DOHH2 (cell line): ENCODE data around the gene DHX16.

ENCODE experiments used
- H3F3A ChIP-seq: fragments of 200-600 bp; sonication (generic), shearing (Covaris generic); 2 replicates; pipeline ENCODE4 v1.6.0; 2016; ENCODE audit warnings: antibody characterized with exemption, mild to moderate bottlenecking; ENCODE audit not compliant: control insufficient read depth, insufficient read depth
- H3K27ac ChIP-seq: fragments of 200-600 bp; sonication (generic); 2 replicates; pipeline ENCODE4 v1.5.1; 2014; ENCODE audit warnings: low read depth, mild to moderate bottlenecking, low read length, moderate library complexity
- H3K27me3 ChIP-seq: fragments of 200-600 bp; sonication (generic); 2 replicates; pipeline ENCODE4 v1.6.1; 2014; ENCODE audit warnings: mild to moderate bottlenecking, low read length, mixed read lengths; ENCODE audit not compliant: control insufficient read depth
- H3K36me3 ChIP-seq: fragments of 200-600 bp; sonication (generic); 2 replicates; pipeline ENCODE4 v1.6.1; 2014; ENCODE audit warnings: mild to moderate bottlenecking, low read length, moderate library complexity, mixed read lengths; ENCODE audit not compliant: control insufficient read depth
- H3K4me1 ChIP-seq: fragments of 200-600 bp; sonication (generic); 2 replicates; pipeline ENCODE4 v1.6.1; 2014; ENCODE audit warnings: mild to moderate bottlenecking, low read length, mixed read lengths; ENCODE audit not compliant: control insufficient read depth
- H3K4me2 ChIP-seq: fragments of 200-600 bp; sonication (generic); 2 replicates; pipeline ENCODE4 v1.6.0; 2014; ENCODE audit warnings: mild to moderate bottlenecking, low read length, moderate library complexity
- H3K4me3 ChIP-seq: fragments of 200-600 bp; sonication (generic); 2 replicates; pipeline ENCODE4 v1.5.1; 2014; ENCODE audit warnings: mild to moderate bottlenecking, low read length, mixed read lengths
- H3K79me2 ChIP-seq: fragments of 200-600 bp; sonication (generic); 2 replicates; pipeline ENCODE4 v1.6.1; 2014; ENCODE audit warnings: mild to moderate bottlenecking, low read length, mixed read lengths; ENCODE audit not compliant: control insufficient read depth
- H3K9me2 ChIP-seq: fragments of 200-600 bp; sonication (generic); replicated peaks from 2 replicates; pipeline ENCODE4 v1.6.1; 2014; ENCODE audit warnings: mild to moderate bottlenecking, low read length, mixed read lengths; ENCODE audit not compliant: control insufficient read depth
- H3K9me3 ChIP-seq: fragments of 200-600 bp; sonication (generic); 2 replicates; pipeline ENCODE4 v1.6.1; 2014; ENCODE audit warnings: antibody characterized with exemption, low read length, mixed read lengths; ENCODE audit not compliant: control insufficient read depth, insufficient read depth
- H4K20me1 ChIP-seq: fragments of 200-600 bp; sonication (generic); 2 replicates; pipeline ENCODE4 v1.6.0; 2014; ENCODE audit warnings: low read depth, mild to moderate bottlenecking, antibody characterized with exemption, low read length, moderate library complexity; ENCODE audit not compliant: control insufficient read depth, insufficient read depth
- CTCF ChIP-seq: fragments of 200-600 bp; sonication (generic); IDR thresholded peaks from one replicate; pipeline ENCODE4 v1.5.1; 2014; ENCODE audit warnings: antibody characterized with exemption, mild to moderate bottlenecking, low read depth, low read length; ENCODE audit not compliant: poor library complexity, severe bottlenecking
- EZH2phosphoT487 ChIP-seq: fragments of 200-600 bp; sonication (generic); IDR thresholded peaks from 2 replicates; pipeline ENCODE4 v1.6.1; 2017; ENCODE audit warnings: borderline replicate concordance, mild to moderate bottlenecking, antibody characterized with exemption, low read length, moderate library complexity, mixed read lengths

DHX16 gene

GRCh38 chr6:30691208-30691847, 18.5 kb upstream of the DHX16 start:
- peaks cover 11% of the 10 kb centered on the region for H3F3A ChIP-seq
- peak overlapping the region; percentile 90 for H3K27ac ChIP-seq
- peak overlapping the region; percentile 82 for H3K4me2 ChIP-seq
- H3K9me3 ChIP-seq = no peaks in the 10 kb centered on the region
- H3K9me2 ChIP-seq = no peaks in the 10 kb centered on the region
- no peaks in the 10 kb centered on the region for H3K27me3 ChIP-seq
- peaks cover 43% of the 10 kb centered on the region for H3K4me1 ChIP-seq
- peaks cover 22% of the 10 kb centered on the region for H3K36me3 ChIP-seq
- H3K4me3 ChIP-seq = peak overlapping the region; percentile 88
- peaks cover 38% of the 10 kb centered on the region for H3K79me2 ChIP-seq
- TF ChIP-seq CTCF = no peak
- TF ChIP-seq EZH2phosphoT487 = no peak
- no peaks in the 10 kb centered on the region for H4K20me1 ChIP-seq

DNA sequence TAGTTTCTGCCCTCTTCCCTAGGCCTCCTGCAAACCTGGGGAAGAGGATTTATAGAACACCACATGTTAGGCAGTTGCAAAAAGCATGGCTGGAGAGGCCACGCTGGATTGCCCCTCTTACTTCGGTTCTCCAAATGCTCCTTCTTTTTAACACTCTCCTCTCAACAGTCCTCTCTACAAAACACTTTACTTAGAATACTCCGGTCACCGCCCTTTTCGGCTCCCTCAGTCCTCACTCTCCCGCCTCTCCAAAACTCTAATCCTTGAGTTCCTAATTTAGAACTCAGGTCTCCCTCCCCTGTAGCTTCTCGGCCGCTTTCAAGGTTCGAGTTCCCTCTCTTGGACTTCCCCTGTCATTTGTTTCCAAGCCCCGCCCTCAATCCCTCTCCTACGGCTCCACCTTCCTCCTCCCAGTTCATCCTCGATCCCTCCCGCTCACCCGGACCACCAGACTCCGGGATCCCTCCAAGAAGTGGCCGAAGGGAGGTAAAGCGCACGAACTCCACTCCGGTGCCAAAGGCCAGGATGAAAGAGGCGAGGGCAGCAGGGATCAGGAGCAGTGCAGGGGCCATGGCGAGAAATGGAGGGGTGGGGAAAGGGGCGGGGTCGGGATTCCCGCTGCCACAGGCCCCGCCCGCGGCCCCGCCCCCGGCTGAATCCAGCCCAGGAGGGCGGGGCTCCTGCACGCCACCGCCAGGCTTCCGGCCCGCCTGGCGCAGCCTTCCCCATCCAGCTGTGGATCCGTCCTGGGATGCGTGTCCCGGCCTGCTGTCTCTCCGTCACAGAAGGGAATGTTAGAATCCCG, 17.8 kb upstream of the DHX16 start, which contains the start of gene NRM:
TSS of gene NRM (minus strand) at position 582 of the 805 bp plus-strand sequence. CDS start at position 572, 10 bp downstream.
- Histone ChIP-seq H4K20me1 (no peaks in the 10 kb centered on the region), H3K4me2 (peak within 1 kb of the TSS; percentile 82), H3K36me3 (peaks cover 30% of the 10 kb centered on the region), H3K9me2 (no peaks in the 10 kb centered on the region), H3K9me3 (no peaks in the 10 kb centered on the region), H3K4me1 (peaks cover 43% of the 10 kb centered on the region), H3K27me3 (no peaks in the 10 kb centered on the region), H3F3A (peaks cover 13% of the 10 kb centered on the region), H3K79me2 (peaks cover 45% of the 10 kb centered on the region), H3K4me3 (peak within 1 kb of the TSS; percentile 88), H3K27ac (peak within 1 kb of the TSS; percentile 90)
- TF ChIP-seq CTCF (no peak), EZH2phosphoT487 (no peak)

GRCh38 chr6:30689985-30690384, 17.2 kb upstream of the DHX16 start:
- Histone ChIP-seq H3K4me2 (peak overlapping the region; percentile 82), H3K36me3 (peaks cover 36% of the 10 kb centered on the region), H3K9me2 (no peaks in the 10 kb centered on the region), H3K27ac (peak overlapping the region; percentile 90), H3K4me1 (peaks cover 43% of the 10 kb centered on the region), H4K20me1 (no peaks in the 10 kb centered on the region), H3K4me3 (peak overlapping the region; percentile 88), H3K79me2 (peaks cover 51% of the 10 kb centered on the region), H3K9me3 (no peaks in the 10 kb centered on the region), H3K27me3 (no peaks in the 10 kb centered on the region), H3F3A (peaks cover 15% of the 10 kb centered on the region)
- TF ChIP-seq CTCF (no peak), EZH2phosphoT487 (no peak)
